H9 (cell line): ENCODE results near the gene CLIP4. TPM values are rescaled to one million over a fixed set of nuclear protein-coding genes. Genes with fewer than 3 reads are reported as not detected.

Experiments used
- DNase-seq: peaks from one replicate; pipeline ENCODE4 v3.0.0-alpha.2; 2017
- H2AFZ ChIP-seq: one replicate; pipeline ENCODE4 v1.6.1; 2013; ENCODE audit warnings: mild to moderate bottlenecking, low read length, control low read depth, moderate library complexity
- H2AK5ac ChIP-seq: 2 replicates; pipeline ENCODE4 v1.6.1; 2013; ENCODE audit warnings: low read length, control low read depth, mixed read lengths; ENCODE audit not compliant: insufficient read length
- H2BK120ac ChIP-seq: one replicate; pipeline ENCODE4 v1.6.1; 2013; ENCODE audit warnings: low read depth, mild to moderate bottlenecking, low read length, control low read depth, inconsistent platforms; ENCODE audit not compliant: poor library complexity, severe bottlenecking
- H2BK12ac ChIP-seq: 2 replicates; pipeline ENCODE4 v1.6.1; 2013; ENCODE audit warnings: low read length, control low read depth, mixed read lengths, low read depth; ENCODE audit not compliant: insufficient read length
- H2BK15ac ChIP-seq: 2 replicates; pipeline ENCODE4 v1.6.1; 2013; ENCODE audit warnings: low read depth, low read length, control low read depth
- H2BK20ac ChIP-seq: one replicate; pipeline ENCODE4 v1.6.1; 2013; ENCODE audit warnings: low read depth, mild to moderate bottlenecking, low read length, control low read depth, inconsistent platforms; ENCODE audit not compliant: poor library complexity, severe bottlenecking
- H2BK5ac ChIP-seq: 2 replicates; pipeline ENCODE4 v1.6.1; 2013; ENCODE audit warnings: low read length, control low read depth, mixed read lengths; ENCODE audit not compliant: insufficient read length
- H3K14ac ChIP-seq: 2 replicates; pipeline ENCODE4 v1.6.1; 2013; ENCODE audit warnings: low read length, control low read depth; ENCODE audit not compliant: insufficient read depth
- H3K18ac ChIP-seq: 2 replicates; pipeline ENCODE4 v1.6.1; 2013; ENCODE audit warnings: low read depth, mild to moderate bottlenecking, mixed read lengths, low read length, control low read depth; ENCODE audit not compliant: insufficient read length
- H3K23ac ChIP-seq: 2 replicates; pipeline ENCODE4 v1.6.1; 2013; ENCODE audit warnings: low read length, control low read depth, mixed read lengths, low read depth; ENCODE audit not compliant: insufficient read length
- H3K23me2 ChIP-seq: 2 replicates; pipeline ENCODE4 v1.6.1; 2013; ENCODE audit warnings: low read depth, mild to moderate bottlenecking, mixed read lengths, low read length, control low read depth; ENCODE audit not compliant: insufficient read length, poor library complexity, severe bottlenecking
- H3K27ac ChIP-seq: 2 replicates; pipeline ENCODE4 v1.5.1; 2013; ENCODE audit warnings: low read length, control low read depth, mixed read lengths, low read depth; ENCODE audit not compliant: insufficient read length
- H3K27me3 ChIP-seq: 2 replicates; pipeline ENCODE4 v1.6.1; 2013; ENCODE audit warnings: low read length, control low read depth, inconsistent platforms; ENCODE audit not compliant: insufficient read depth
- H3K4ac ChIP-seq: 2 replicates; pipeline ENCODE4 v1.6.1; 2013; ENCODE audit warnings: low read depth, mild to moderate bottlenecking, control low read depth, inconsistent platforms, low read length, moderate library complexity
- H3K4me1 ChIP-seq: 2 replicates; pipeline ENCODE4 v1.6.1; 2013; ENCODE audit warnings: low read length, control low read depth, inconsistent platforms; ENCODE audit not compliant: insufficient read depth
- H3K4me2 ChIP-seq: 2 replicates; pipeline ENCODE4 v1.6.1; 2013; ENCODE audit warnings: low read length, control low read depth, mixed read lengths; ENCODE audit not compliant: insufficient read length, insufficient read depth
- H3K56ac ChIP-seq: 2 replicates; pipeline ENCODE4 v1.6.1; 2013; ENCODE audit warnings: low read depth, mild to moderate bottlenecking, mixed read lengths, low read length, control low read depth; ENCODE audit not compliant: insufficient read length
- H3K79me1 ChIP-seq: 2 replicates; pipeline ENCODE4 v1.6.1; 2013; ENCODE audit warnings: low read depth, mild to moderate bottlenecking, moderate library complexity, low read length, control low read depth, inconsistent platforms; ENCODE audit not compliant: insufficient read depth, poor library complexity, severe bottlenecking
- H3K79me2 ChIP-seq: 2 replicates; pipeline ENCODE4 v1.6.1; 2013; ENCODE audit warnings: low read length, control low read depth, inconsistent platforms; ENCODE audit not compliant: insufficient read depth
- H3K9ac ChIP-seq: 2 replicates; pipeline ENCODE4 v1.6.1; 2013; ENCODE audit warnings: low read length, control low read depth, mixed read lengths; ENCODE audit not compliant: insufficient read length; ENCODE audit errors: extremely low read depth
- H3K9me3 ChIP-seq: one replicate; pipeline ENCODE4 v1.6.1; 2013; ENCODE audit warnings: low read depth, low read length, inconsistent platforms; ENCODE audit not compliant: control insufficient read depth
- H3T11ph ChIP-seq: one replicate; pipeline ENCODE4 v1.6.1; 2013; ENCODE audit warnings: mild to moderate bottlenecking, low read length, control low read depth, inconsistent platforms
- H4K20me1 ChIP-seq: one replicate; pipeline ENCODE4 v1.6.1; 2013; ENCODE audit not compliant: control insufficient read depth, insufficient read length, insufficient read depth
- H4K5ac ChIP-seq: 2 replicates; pipeline ENCODE4 v1.6.1; 2013; ENCODE audit warnings: low read depth, mild to moderate bottlenecking, mixed read lengths, low read length, control low read depth; ENCODE audit not compliant: insufficient read length
- H4K8ac ChIP-seq: replicated peaks from 2 replicates; pipeline ENCODE4 v1.6.1; 2013; ENCODE audit warnings: low read length, control low read depth, mixed read lengths, low read depth; ENCODE audit not compliant: insufficient read length
- H4K91ac ChIP-seq: 2 replicates; pipeline ENCODE4 v1.6.1; 2013; ENCODE audit warnings: low read depth, mild to moderate bottlenecking, moderate library complexity, mixed read lengths, low read length, control low read depth; ENCODE audit not compliant: insufficient read length
- H3K27ac Mint-ChIP-seq, 3 experiments: 2 replicates in 2 of 3; 3 replicates in 1 of 3; pipeline ENCODE4 v1.8.0; 2020 to 2021; ENCODE audit warnings: mixed read lengths in 3 of 3, mild to moderate bottlenecking in 1 of 3, moderate library complexity in 1 of 3
- H3K27me3 Mint-ChIP-seq: 2 replicates; pipeline ENCODE4 v1.8.0; 2021; ENCODE audit warnings: low read depth, mild to moderate bottlenecking, moderate library complexity, mixed read lengths
- H3K36me3 Mint-ChIP-seq, 3 experiments: 2 replicates in 2 of 3; 3 replicates in 1 of 3; pipeline ENCODE4 v1.8.0; 2020 to 2021; ENCODE audit warnings: low read depth in 3 of 3, mixed read lengths in 3 of 3; ENCODE audit not compliant: insufficient read depth in 1 of 3
- H3K4me1 Mint-ChIP-seq, 2 experiments: 2 replicates each; pipeline ENCODE4 v1.8.0; 2020; ENCODE audit warnings: mixed read lengths in 2 of 2
- H3K4me3 Mint-ChIP-seq, 2 experiments: 2 replicates in 1 of 2; 3 replicates in 1 of 2; pipeline ENCODE4 v1.8.0; 2020 to 2021; ENCODE audit warnings: mild to moderate bottlenecking in 2 of 2, mixed read lengths in 2 of 2, moderate library complexity in 1 of 2
- H3K9me3 Mint-ChIP-seq, 2 experiments: 2 replicates in 1 of 2; 3 replicates in 1 of 2; pipeline ENCODE4 v1.8.0; 2020; ENCODE audit warnings: mild to moderate bottlenecking in 2 of 2, mixed read lengths in 2 of 2, moderate library complexity in 1 of 2
- WGBS: extraction: QIAGEN DNeasy Blood & Tissue Kit; methylation state at CpG from one replicate; pipeline ENCODE4 v1.1.7; 2013; ENCODE audit warnings: missing lambda C conversion rate, low lambda C conversion rate, mixed read lengths; ENCODE audit not compliant: insufficient read length; ENCODE audit errors: extremely low coverage; 5-methylcytosine and 5-hydroxymethylcytosine counted together
- total RNA-seq: library from RNA; stranded (reverse); gene quantifications from 2 replicates; pipeline ENCODE4 v1.2.1, GENCODE V29; 2021
- TF ChIP-seq, protein P1 (sequence below): fragments of 200-600 bp; sonication (generic); conservative IDR thresholded peaks from 3 replicates; pipeline ENCODE4 v1.8.0; 2021; ENCODE audit warnings: antibody characterized with exemption, mild to moderate bottlenecking

CLIP4 gene
- total RNA-seq, 1 experiment from 2014 or later: 0.66 TPM

- Histone ChIP-seq H2BK5ac (no peak overlapping the region), H4K91ac (no peak overlapping the region), H4K5ac (no peak overlapping the region), H4K8ac (no peak overlapping the region), H3K18ac (no peak overlapping the region), H2BK12ac (no peak overlapping the region), H3K23me2 (no peaks in the 10 kb centered on the region), H3K9ac (no peak overlapping the region), H3T11ph (no peak overlapping the region), H3K27ac (no peak overlapping the region), H4K20me1 (no peaks in the 10 kb centered on the region), H2BK20ac (no peak overlapping the region), H2AFZ (no peak overlapping the region), H3K56ac (no peak overlapping the region), H2AK5ac (no peak overlapping the region), H3K79me2 (no peaks in the 10 kb centered on the region), H3K4ac (no peak overlapping the region), H3K27me3 (no peaks in the 10 kb centered on the region), H2BK120ac (no peak overlapping the region), H3K4me1 (no peaks in the 10 kb centered on the region), H2BK15ac (no peak overlapping the region), H3K79me1 (no peaks in the 10 kb centered on the region), H3K9me3 (no peaks in the 10 kb centered on the region), H3K4me2 (no peak overlapping the region), H3K14ac (no peak overlapping the region), H3K23ac (no peak overlapping the region)
- Mint-ChIP-seq H3K36me3 (no peaks in the 10 kb centered on the region), H3K4me1 (peaks cover 17 to 22% of the 10 kb centered on the region in 2 experiments), H3K27me3 (peaks cover 5% of the 10 kb centered on the region), H3K4me3 (no peak overlapping the region), H3K27ac (no peak overlapping the region), H3K9me3 (no peaks in the 10 kb centered on the region)
- TF ChIP-seq, protein P1, sequence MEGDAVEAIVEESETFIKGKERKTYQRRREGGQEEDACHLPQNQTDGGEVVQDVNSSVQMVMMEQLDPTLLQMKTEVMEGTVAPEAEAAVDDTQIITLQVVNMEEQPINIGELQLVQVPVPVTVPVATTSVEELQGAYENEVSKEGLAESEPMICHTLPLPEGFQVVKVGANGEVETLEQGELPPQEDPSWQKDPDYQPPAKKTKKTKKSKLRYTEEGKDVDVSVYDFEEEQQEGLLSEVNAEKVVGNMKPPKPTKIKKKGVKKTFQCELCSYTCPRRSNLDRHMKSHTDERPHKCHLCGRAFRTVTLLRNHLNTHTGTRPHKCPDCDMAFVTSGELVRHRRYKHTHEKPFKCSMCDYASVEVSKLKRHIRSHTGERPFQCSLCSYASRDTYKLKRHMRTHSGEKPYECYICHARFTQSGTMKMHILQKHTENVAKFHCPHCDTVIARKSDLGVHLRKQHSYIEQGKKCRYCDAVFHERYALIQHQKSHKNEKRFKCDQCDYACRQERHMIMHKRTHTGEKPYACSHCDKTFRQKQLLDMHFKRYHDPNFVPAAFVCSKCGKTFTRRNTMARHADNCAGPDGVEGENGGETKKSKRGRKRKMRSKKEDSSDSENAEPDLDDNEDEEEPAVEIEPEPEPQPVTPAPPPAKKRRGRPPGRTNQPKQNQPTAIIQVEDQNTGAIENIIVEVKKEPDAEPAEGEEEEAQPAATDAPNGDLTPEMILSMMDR: no peak
- no CpG with 5 or more reads among the region's 8 CpGs for WGBS
- no peak for DNase-seq
Observed at GRCh38 chr2:29165362-29166241, 50.4 kb downstream of the CLIP4 start.
